ENCODE data around the gene ARHGEF17. TPM values are rescaled to one million over a fixed set of nuclear protein-coding genes. Genes with fewer than 3 reads are reported as not detected.

The ARHGEF17 gene
- total RNA-seq, 1 donor from 2014 or later, result 19.9 TPM

DNA sequence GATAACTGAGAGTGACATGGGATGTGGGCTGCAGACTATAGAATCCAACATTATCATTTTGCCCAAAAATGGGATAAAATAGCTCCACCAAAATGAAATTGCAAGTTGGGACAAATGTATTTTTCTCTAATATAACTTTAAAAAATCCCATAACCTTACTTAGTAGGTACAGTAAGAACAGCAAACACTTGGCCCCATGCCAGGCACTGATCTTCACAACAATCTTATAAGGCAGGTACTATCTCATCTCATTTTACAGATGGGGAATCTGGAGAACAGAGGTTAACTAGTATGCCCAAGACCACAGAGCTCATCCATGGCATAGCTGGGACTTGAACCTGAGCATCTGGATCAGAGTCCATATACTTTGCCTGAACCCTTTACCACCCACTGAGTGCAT is 13.5 kb upstream of the ARHGEF17 start:
- H3K36me3 ChIP-seq, result no peaks in the 10 kb centered on the region
- TF ChIP-seq EZH2 (IDR thresholded peaks at IDR 0.05), result no peak
- no peaks in the 10 kb centered on the region for H3K9me3 ChIP-seq (ENCODE audit: low read depth)
- peaks cover 25% of the 10 kb centered on the region for H3K4me1 Mint-ChIP-seq
- H3K27ac Mint-ChIP-seq, result no peak overlapping the region
- H3K4me2 ChIP-seq, result no peak overlapping the region
- H2AFZ ChIP-seq (replicated peaks), result no peak overlapping the region
- H3K9me3 Mint-ChIP-seq, result no peaks in the 10 kb centered on the region
- H3K36me3 Mint-ChIP-seq, result no peaks in the 10 kb centered on the region
- H3K9ac ChIP-seq, result no peak overlapping the region
- H3F3A ChIP-seq (ENCODE audit: low read depth), result no peaks in the 10 kb centered on the region
- H3K27me3 ChIP-seq, result peaks cover 14% of the 10 kb centered on the region
- H3K27ac ChIP-seq, result no peak overlapping the region
- H3K27me3 Mint-ChIP-seq (ENCODE audit: insufficient read depth, low read depth), result peaks cover 12% of the 10 kb centered on the region
- no peaks in the 10 kb centered on the region for H4K20me1 ChIP-seq (ENCODE audit: low read depth)
- H3K4me3 Mint-ChIP-seq, result no peak overlapping the region
- no peaks in the 10 kb centered on the region for H3K79me2 ChIP-seq (ENCODE audit: low read depth)
- peaks cover 18% of the 10 kb centered on the region for H3K4me1 ChIP-seq
- no peak overlapping the region for H3K4me3 ChIP-seq
- no peak for DNase-seq (ENCODE audit: low spot score)

DNA sequence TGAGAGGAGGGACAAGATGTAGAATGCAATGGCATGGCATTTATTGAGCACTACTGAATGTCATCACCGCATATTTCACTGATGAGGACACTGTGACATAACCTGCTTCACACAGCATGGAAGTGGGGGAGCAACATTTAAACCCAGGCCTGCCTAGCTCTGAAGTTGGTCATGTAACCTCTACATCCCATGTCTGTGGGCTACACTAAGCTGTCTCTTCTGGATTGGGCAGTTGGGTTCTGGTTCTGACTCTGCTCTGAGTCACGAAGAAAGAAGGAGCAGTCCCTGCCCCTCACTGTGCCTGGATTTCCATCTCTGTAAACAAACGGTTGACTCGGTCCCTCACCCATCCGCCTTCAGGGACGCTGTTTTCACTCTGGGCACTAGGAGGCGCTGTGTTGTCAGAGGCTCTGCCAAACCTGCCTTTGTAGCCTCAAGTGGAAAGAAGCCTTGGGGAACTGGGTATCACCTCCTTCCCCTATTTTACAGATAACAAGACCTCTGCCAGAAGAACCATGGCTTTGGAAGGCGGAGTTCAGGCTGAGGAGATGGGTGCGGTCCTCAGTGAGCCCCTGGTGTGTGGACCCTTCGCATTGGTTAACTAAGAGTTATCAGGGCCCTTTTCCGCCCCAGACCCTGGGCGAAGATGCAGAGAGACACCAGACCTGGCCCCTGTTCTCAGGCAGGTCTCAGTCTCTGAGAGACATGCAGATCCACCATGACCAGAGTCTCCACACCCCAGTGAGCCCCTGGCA is 12.7 kb upstream of the ARHGEF17 start:
- peak overlapping the region; percentile 68 for H2AFZ ChIP-seq (replicated peaks)
- H3K9me3 ChIP-seq (ENCODE audit: low read depth), result no peaks in the 10 kb centered on the region
- no peaks in the 10 kb centered on the region for H4K20me1 ChIP-seq (ENCODE audit: low read depth)
- Mint-ChIP-seq H3K4me3 (no peak overlapping the region), H3K27ac (peak overlapping the region; percentile 53), H3K27me3 (ENCODE audit: insufficient read depth, low read depth) (peaks cover 12% of the 10 kb centered on the region), H3K36me3 (no peaks in the 10 kb centered on the region), H3K9me3 (no peaks in the 10 kb centered on the region), H3K4me1 (peaks cover 24% of the 10 kb centered on the region)
- H3K4me1 ChIP-seq, result peaks cover 18% of the 10 kb centered on the region
- H3K36me3 ChIP-seq, result no peaks in the 10 kb centered on the region
- TF ChIP-seq, protein P1, sequence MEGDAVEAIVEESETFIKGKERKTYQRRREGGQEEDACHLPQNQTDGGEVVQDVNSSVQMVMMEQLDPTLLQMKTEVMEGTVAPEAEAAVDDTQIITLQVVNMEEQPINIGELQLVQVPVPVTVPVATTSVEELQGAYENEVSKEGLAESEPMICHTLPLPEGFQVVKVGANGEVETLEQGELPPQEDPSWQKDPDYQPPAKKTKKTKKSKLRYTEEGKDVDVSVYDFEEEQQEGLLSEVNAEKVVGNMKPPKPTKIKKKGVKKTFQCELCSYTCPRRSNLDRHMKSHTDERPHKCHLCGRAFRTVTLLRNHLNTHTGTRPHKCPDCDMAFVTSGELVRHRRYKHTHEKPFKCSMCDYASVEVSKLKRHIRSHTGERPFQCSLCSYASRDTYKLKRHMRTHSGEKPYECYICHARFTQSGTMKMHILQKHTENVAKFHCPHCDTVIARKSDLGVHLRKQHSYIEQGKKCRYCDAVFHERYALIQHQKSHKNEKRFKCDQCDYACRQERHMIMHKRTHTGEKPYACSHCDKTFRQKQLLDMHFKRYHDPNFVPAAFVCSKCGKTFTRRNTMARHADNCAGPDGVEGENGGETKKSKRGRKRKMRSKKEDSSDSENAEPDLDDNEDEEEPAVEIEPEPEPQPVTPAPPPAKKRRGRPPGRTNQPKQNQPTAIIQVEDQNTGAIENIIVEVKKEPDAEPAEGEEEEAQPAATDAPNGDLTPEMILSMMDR (IDR thresholded peaks at IDR 0.05), result peak; percentile 98
- TF ChIP-seq EZH2phosphoT487 (IDR thresholded peaks at IDR 0.05), result no peak
- no peak overlapping the region for H3K4me2 ChIP-seq
- H3K79me2 ChIP-seq (ENCODE audit: low read depth), result no peaks in the 10 kb centered on the region
- no peak overlapping the region for H3K27ac ChIP-seq
- DNase-seq (ENCODE audit: low spot score), result peak; percentile 88
- peaks cover 14% of the 10 kb centered on the region for H3K27me3 ChIP-seq
- no peaks in the 10 kb centered on the region for H3F3A ChIP-seq (ENCODE audit: low read depth)
- H3K4me3 ChIP-seq, result no peak overlapping the region
- no peak overlapping the region for H3K9ac ChIP-seq

DNA sequence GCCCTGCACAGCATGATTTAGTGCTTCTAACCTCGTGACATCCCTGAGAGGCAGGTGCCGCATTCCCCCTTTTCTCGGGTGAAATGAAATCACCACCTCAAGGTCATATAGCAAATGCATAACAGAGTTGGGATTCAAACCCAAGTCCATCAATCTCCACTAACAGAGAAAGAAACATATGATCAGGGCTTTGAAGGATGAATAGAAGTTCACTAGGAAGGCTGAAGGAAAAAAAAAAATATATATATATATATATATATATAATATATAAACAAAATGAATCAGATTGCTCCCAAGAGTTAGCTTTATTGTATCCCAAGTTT is 12.1 kb upstream of the ARHGEF17 start:
- Histone ChIP-seq H3K9me3 (ENCODE audit: low read depth) (no peaks in the 10 kb centered on the region), H3F3A (ENCODE audit: low read depth) (no peaks in the 10 kb centered on the region), H3K4me3 (no peak overlapping the region), H4K20me1 (ENCODE audit: low read depth) (no peaks in the 10 kb centered on the region), H3K4me1 (peaks cover 18% of the 10 kb centered on the region), H2AFZ (replicated peaks) (peak overlapping the region; percentile 68), H3K36me3 (no peaks in the 10 kb centered on the region), H3K27me3 (peaks cover 14% of the 10 kb centered on the region), H3K9ac (no peak overlapping the region), H3K79me2 (ENCODE audit: low read depth) (no peaks in the 10 kb centered on the region), H3K27ac (no peak overlapping the region), H3K4me2 (no peak overlapping the region)
- Mint-ChIP-seq H3K27ac (peak overlapping the region; percentile 53), H3K36me3 (no peaks in the 10 kb centered on the region), H3K9me3 (no peaks in the 10 kb centered on the region), H3K4me1 (peaks cover 24% of the 10 kb centered on the region), H3K27me3 (ENCODE audit: insufficient read depth, low read depth) (peaks cover 15% of the 10 kb centered on the region), H3K4me3 (no peak overlapping the region)
- TF ChIP-seq, protein P1 (IDR thresholded peaks at IDR 0.05), result no peak
- TF ChIP-seq EZH2 (IDR thresholded peaks at IDR 0.05), result no peak
- TF ChIP-seq EZH2phosphoT487 (IDR thresholded peaks at IDR 0.05), result no peak
- no peak for DNase-seq (ENCODE audit: low spot score)

DNA sequence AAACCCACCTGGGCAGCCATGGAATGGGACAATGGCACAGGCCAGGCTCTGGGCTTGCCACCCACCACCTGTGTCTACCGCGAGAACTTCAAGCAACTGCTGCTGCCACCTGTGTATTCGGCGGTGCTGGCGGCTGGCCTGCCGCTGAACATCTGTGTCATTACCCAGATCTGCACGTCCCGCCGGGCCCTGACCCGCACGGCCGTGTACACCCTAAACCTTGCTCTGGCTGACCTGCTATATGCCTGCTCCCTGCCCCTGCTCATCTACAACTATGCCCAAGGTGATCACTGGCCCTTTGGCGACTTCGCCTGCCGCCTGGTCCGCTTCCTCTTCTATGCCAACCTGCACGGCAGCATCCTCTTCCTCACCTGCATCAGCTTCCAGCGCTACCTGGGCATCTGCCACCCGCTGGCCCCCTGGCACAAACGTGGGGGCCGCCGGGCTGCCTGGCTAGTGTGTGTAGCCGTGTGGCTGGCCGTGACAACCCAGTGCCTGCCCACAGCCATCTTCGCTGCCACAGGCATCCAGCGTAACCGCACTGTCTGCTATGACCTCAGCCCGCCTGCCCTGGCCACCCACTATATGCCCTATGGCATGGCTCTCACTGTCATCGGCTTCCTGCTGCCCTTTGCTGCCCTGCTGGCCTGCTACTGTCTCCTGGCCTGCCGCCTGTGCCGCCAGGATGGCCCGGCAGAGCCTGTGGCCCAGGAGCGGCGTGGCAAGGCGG is 11.4 kb upstream of the ARHGEF17 start:
- Histone ChIP-seq H3K9ac (no peak overlapping the region), H3K4me3 (no peak overlapping the region), H3K4me2 (no peak overlapping the region), H3K27me3 (peaks cover 14% of the 10 kb centered on the region), H3F3A (ENCODE audit: low read depth) (no peaks in the 10 kb centered on the region), H3K27ac (no peak overlapping the region), H3K36me3 (no peaks in the 10 kb centered on the region), H2AFZ (replicated peaks) (no peak overlapping the region), H3K79me2 (ENCODE audit: low read depth) (no peaks in the 10 kb centered on the region), H3K9me3 (ENCODE audit: low read depth) (no peaks in the 10 kb centered on the region), H3K4me1 (peaks cover 18% of the 10 kb centered on the region), H4K20me1 (ENCODE audit: low read depth) (no peaks in the 10 kb centered on the region)
- Mint-ChIP-seq H3K4me3 (no peak overlapping the region), H3K4me1 (peaks cover 24% of the 10 kb centered on the region), H3K36me3 (no peaks in the 10 kb centered on the region), H3K27me3 (ENCODE audit: insufficient read depth, low read depth) (peaks cover 13% of the 10 kb centered on the region), H3K9me3 (no peaks in the 10 kb centered on the region), H3K27ac (peak overlapping the region; percentile 23)
- no peak for DNase-seq (ENCODE audit: low spot score)
- TF ChIP-seq EZH2 (IDR thresholded peaks at IDR 0.05) (no peak), EZH2phosphoT487 (IDR thresholded peaks at IDR 0.05) (no peak)
- TF ChIP-seq, protein P1 (IDR thresholded peaks at IDR 0.05), result no peak

Data from neural progenitor cell (in vitro differentiated cells).